ENCODE measurements around the gene FBXL7.
A peak's percentile ranks its signal among the peaks of the same experiment; 100 is the strongest.

The FBXL7 gene

DNA sequence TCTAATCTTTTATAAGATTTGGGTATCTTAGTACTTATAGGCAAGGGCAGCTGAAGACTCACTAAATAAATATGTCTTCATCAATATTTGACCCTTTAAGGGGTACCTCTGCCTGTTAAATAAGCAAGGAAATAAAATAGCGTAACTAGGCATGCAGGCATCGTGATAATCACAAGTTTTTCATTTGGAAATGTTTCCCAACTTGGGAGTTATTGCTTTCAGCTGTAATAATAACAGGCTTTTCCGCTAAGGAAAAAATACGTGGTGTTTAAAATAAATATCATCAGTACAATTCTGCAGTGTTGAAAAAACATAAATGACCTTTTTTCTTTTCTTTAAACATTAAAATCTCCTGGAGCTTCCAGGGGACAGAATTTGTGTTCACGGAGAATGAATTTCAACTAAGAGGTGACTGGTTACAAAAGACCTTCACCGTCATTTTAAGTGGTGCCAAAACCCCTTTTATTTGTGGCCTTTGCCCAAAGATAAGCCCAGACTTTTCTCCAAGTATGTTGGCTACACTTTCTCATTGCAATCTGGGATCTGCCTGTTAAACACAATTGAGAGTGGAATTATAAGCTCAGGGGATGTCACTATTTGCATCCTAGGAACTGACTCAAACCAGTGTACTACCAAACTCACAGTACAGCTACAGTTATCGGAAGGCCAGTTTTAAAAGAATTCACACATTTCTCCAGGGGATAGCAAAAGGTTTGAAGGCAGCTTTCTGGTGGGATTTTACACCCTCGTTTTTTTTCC lies 218.6 kb downstream of the FBXL7 start:
- TF ChIP-seq, protein P1, sequence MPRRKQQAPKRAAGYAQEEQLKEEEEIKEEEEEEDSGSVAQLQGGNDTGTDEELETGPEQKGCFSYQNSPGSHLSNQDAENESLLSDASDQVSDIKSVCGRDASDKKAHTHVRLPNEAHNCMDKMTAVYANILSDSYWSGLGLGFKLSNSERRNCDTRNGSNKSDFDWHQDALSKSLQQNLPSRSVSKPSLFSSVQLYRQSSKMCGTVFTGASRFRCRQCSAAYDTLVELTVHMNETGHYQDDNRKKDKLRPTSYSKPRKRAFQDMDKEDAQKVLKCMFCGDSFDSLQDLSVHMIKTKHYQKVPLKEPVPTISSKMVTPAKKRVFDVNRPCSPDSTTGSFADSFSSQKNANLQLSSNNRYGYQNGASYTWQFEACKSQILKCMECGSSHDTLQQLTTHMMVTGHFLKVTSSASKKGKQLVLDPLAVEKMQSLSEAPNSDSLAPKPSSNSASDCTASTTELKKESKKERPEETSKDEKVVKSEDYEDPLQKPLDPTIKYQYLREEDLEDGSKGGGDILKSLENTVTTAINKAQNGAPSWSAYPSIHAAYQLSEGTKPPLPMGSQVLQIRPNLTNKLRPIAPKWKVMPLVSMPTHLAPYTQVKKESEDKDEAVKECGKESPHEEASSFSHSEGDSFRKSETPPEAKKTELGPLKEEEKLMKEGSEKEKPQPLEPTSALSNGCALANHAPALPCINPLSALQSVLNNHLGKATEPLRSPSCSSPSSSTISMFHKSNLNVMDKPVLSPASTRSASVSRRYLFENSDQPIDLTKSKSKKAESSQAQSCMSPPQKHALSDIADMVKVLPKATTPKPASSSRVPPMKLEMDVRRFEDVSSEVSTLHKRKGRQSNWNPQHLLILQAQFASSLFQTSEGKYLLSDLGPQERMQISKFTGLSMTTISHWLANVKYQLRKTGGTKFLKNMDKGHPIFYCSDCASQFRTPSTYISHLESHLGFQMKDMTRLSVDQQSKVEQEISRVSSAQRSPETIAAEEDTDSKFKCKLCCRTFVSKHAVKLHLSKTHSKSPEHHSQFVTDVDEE (CRISPR knock-in tag; IDR thresholded peaks at IDR 0.05), result no peak
- TF ChIP-seq TCF4 (CRISPR knock-in tag; IDR thresholded peaks at IDR 0.05; ENCODE audit: borderline replicate concordance) (no peak), PPARA (CRISPR knock-in tag; IDR thresholded peaks at IDR 0.05; ENCODE audit: borderline replicate concordance) (no peak), ZFP30 (CRISPR knock-in tag; IDR thresholded peaks at IDR 0.05) (no peak), ZNF8 (CRISPR knock-in tag; IDR thresholded peaks at IDR 0.05) (no peak), ZNF565 (CRISPR knock-in tag; conservative IDR thresholded peaks at IDR 0.05; ENCODE audit: low read depth) (no peak)
- TF ChIP-seq, protein P2, sequence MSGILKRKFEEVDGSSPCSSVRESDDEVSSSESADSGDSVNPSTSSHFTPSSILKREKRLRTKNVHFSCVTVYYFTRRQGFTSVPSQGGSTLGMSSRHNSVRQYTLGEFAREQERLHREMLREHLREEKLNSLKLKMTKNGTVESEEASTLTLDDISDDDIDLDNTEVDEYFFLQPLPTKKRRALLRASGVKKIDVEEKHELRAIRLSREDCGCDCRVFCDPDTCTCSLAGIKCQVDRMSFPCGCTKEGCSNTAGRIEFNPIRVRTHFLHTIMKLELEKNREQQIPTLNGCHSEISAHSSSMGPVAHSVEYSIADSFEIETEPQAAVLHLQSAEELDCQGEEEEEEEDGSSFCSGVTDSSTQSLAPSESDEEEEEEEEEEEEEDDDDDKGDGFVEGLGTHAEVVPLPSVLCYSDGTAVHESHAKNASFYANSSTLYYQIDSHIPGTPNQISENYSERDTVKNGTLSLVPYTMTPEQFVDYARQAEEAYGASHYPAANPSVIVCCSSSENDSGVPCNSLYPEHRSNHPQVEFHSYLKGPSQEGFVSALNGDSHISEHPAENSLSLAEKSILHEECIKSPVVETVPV (CRISPR knock-in tag; IDR thresholded peaks at IDR 0.05), result no peak
- TF ChIP-seq, protein P3, sequence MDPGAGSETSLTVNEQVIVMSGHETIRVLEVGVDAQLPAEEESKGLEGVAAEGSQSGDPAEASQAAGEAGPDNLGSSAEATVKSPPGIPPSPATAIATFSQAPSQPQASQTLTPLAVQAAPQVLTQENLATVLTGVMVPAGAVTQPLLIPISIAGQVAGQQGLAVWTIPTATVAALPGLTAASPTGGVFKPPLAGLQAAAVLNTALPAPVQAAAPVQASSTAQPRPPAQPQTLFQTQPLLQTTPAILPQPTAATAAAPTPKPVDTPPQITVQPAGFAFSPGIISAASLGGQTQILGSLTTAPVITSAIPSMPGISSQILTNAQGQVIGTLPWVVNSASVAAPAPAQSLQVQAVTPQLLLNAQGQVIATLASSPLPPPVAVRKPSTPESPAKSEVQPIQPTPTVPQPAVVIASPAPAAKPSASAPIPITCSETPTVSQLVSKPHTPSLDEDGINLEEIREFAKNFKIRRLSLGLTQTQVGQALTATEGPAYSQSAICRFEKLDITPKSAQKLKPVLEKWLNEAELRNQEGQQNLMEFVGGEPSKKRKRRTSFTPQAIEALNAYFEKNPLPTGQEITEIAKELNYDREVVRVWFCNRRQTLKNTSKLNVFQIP (CRISPR knock-in tag; IDR thresholded peaks at IDR 0.05; ENCODE audit: borderline replicate concordance, low read depth), result no peak
- ATAC-seq, result no peak

DNA sequence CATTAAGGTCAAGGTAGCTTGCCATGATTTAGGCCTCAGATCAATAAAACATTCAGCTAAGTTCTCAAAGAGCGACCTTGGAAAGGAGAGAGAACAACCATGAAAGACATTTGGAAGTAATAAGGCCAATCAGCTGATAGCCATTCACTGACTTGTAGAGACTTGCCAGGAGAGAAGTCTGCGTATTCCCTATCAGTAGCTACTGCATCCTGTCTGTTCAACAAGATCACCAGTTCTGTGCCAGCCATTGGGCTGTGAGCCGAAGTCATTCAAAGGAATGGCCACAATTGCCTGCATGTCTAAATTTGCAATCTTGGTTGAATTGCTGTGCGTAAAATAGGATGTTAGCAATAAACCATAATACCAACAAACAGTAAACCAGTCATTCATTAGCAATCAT lies 219.8 kb downstream of the FBXL7 start:
- TF ChIP-seq, protein P1 (CRISPR knock-in tag; IDR thresholded peaks at IDR 0.05), result 0 out of 2 replicates have a peak, but pooled peaks have one; percentile 70
- TF ChIP-seq TCF4 (CRISPR knock-in tag; IDR thresholded peaks at IDR 0.05; ENCODE audit: borderline replicate concordance) (peak; percentile 35; the same call in 1 of the 2 replicates), OSR1 (CRISPR knock-in tag; IDR thresholded peaks at IDR 0.05) (no peak), RARB (CRISPR knock-in tag; IDR thresholded peaks at IDR 0.05) (no peak), BACH2 (CRISPR knock-in tag; IDR thresholded peaks at IDR 0.05; ENCODE audit: borderline replicate concordance) (no peak)
- ATAC-seq, result peak; percentile 58; the same call in 2 of the 3 replicates

DNA sequence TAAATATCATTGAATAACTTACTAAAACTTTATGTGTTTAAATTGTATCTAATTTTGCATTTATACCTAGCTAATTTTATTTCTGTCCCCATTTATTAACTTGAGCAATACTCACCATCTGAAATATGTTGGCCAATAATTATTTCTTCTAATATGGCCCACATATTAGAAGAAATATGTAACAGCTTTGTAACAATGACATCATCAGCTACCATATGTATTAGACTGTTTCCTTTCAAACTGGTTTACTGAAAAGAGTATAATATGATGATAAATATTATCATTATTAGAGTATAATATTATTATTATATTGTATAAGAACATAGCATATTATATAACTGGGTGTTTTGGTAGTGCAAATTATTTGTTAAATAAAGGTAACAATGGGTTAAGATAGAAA lies 220.5 kb downstream of the FBXL7 start:
- no peak for TF ChIP-seq TOX (CRISPR knock-in tag; IDR thresholded peaks at IDR 0.05; ENCODE audit: borderline replicate concordance)
- TF ChIP-seq ARNTL (CRISPR knock-in tag; IDR thresholded peaks at IDR 0.05; ENCODE audit: borderline replicate concordance, low read depth), result no peak
- TF ChIP-seq ESRRG (CRISPR knock-in tag; IDR thresholded peaks at IDR 0.05), result no peak
- TF ChIP-seq ZNF8 (CRISPR knock-in tag; IDR thresholded peaks at IDR 0.05), result no peak
- TF ChIP-seq ZFP30 (CRISPR knock-in tag; IDR thresholded peaks at IDR 0.05), result no peak

DNA sequence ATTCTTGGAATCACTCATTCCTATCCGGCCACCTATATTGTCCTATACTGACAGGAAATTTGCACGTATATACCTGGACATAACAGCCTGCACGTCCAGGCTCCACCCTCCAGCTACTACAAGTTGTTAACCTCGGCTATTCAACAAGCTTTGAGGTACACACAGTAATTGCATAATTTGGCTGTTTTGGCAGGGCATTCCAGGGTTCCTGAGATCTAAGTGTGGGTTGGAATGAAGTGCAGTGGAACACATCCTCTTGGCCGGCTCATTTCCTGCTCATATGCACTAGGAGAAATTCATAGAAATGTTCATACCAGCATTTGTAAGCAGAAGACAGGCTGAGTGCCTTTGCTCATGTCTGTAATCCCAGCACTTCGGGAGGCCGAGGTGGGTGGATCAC lies 222.3 kb downstream of the FBXL7 start:
- ATAC-seq, result no peak
- TF ChIP-seq TOX (CRISPR knock-in tag; IDR thresholded peaks at IDR 0.05; ENCODE audit: borderline replicate concordance) (no peak), ZFP3 (CRISPR knock-in tag; IDR thresholded peaks at IDR 0.05) (no peak), ISL1 (CRISPR knock-in tag; IDR thresholded peaks at IDR 0.05) (no peak), ARNTL (CRISPR knock-in tag; IDR thresholded peaks at IDR 0.05; ENCODE audit: borderline replicate concordance, low read depth) (no peak), TCF4 (CRISPR knock-in tag; IDR thresholded peaks at IDR 0.05; ENCODE audit: borderline replicate concordance) (no peak)
- TF ChIP-seq, protein P3 (CRISPR knock-in tag; IDR thresholded peaks at IDR 0.05; ENCODE audit: borderline replicate concordance, low read depth), result no peak
- TF ChIP-seq, protein P1 (CRISPR knock-in tag; IDR thresholded peaks at IDR 0.05), result no peak
- TF ChIP-seq, protein P4, sequence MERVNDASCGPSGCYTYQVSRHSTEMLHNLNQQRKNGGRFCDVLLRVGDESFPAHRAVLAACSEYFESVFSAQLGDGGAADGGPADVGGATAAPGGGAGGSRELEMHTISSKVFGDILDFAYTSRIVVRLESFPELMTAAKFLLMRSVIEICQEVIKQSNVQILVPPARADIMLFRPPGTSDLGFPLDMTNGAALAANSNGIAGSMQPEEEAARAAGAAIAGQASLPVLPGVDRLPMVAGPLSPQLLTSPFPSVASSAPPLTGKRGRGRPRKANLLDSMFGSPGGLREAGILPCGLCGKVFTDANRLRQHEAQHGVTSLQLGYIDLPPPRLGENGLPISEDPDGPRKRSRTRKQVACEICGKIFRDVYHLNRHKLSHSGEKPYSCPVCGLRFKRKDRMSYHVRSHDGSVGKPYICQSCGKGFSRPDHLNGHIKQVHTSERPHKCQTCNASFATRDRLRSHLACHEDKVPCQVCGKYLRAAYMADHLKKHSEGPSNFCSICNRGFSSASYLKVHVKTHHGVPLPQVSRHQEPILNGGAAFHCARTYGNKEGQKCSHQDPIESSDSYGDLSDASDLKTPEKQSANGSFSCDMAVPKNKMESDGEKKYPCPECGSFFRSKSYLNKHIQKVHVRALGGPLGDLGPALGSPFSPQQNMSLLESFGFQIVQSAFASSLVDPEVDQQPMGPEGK (CRISPR knock-in tag; IDR thresholded peaks at IDR 0.05; ENCODE audit: borderline replicate concordance), result no peak

More for the DNA sequence above, 220.5 kb downstream of the FBXL7 start:
- ATAC-seq, result no peak
